Muscle of back (tissue), 11 donors: ENCODE measurements around the gene SLIT3. TPM values are rescaled to one million over a fixed set of nuclear protein-coding genes. Genes with fewer than 3 reads are reported as not detected.

Experiments used
- DNase-seq, 3 donors: peaks; one replicate each; pipeline versions ENCODE4 v3.0.0 to v3.0.0-alpha.2; 2013
- polyA plus RNA-seq, 10 donors: library from polyadenylated mRNA; unstranded; fragments of 120-200 nt; gene quantifications; one replicate each; pipeline ENCODE4 v1.2.1, GENCODE V29; 2013; ENCODE audit not compliant: insufficient read length in 10 of 10

The SLIT3 gene
- polyA plus RNA-seq, 10 donors = 6.6 to 47.9 (median 10.4) TPM

DNA sequence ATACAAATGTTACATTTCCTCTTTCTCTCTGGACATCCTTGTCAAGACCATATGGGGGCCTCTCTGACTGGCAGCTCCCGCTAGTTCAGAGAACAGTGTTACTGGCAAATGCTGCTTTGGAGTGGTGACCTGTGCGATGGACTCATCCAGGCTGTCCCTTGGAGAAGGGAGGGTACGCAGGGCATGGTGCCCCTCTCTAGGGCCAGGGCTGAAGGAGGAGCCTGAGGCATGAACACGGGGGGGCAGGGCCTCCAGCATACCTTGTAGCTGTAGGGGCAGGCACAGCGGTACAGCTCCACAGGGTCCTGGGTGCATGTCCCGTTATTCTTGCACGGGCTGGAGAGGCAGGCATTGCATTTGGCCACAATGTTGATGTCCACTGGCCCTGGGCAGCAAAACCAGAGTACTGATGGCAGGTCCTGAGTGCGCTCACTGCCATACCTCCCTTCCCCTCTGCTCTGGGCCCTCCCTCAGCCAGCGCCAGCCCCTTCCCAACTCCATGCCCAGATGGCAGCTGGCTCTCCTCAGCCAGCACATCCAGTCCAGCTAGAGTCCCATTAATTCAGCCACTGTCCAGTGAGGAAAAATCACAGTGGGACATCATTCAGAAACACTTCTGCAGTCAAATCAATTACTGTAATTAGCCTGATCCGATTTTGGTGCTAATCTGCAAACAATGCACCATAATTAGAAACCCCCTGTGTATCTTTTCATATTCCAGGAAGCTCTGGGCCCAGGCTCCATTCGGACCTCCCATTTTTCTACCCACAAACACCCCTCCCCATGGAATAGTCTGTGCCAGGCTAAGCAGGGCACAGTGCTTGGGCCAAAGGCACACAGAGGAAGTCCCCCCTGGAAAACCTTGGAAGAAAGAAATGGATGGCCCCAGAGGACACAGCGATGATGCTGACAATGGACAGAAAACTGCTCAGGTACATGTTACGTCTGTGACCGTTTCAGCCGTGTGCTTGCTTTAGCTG lies 592.9 kb downstream of the SLIT3 start:
- DNase-seq = no peak

DNA sequence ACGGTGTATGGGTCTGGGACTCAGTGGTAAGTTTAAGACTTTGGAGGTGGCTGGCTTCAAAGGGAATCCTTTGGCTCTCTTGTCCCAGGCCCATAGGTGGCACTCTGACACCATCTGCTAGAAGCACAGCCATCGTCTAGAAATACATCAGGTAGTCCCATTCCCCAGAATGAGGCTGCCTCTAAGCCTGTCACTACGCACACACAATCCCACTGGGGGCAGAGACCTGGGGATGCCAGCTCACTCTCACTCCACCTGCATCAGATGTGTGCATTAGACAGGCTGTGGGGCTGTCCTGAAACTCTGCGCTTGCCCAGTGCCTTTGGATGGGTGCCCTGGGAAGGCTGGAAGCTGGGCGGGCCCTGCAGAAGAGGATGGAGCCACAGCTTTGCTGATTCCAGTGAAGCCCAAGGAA lies 594.3 kb downstream of the SLIT3 start:
- DNase-seq = peak in 2 of 3 donors; percentile 28 to 55

DNA sequence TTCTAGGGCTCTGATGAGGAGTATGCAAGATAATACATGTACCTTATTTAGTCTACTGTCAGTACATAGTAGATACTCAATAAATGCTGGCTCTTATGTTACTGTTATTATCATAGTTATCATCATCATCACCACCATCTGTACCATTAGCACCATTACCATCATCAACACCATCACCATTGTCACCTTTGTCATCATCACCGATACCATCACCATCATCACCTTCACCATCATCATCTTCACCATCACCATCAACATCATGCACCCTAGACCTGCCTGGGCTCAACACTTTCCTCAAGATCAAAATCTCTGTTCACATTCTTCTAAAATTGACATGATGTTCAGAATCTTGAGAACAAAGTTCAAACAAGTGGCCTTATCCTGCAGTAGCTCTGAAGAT lies 595.6 kb downstream of the SLIT3 start:
- DNase-seq = no peak

DNA sequence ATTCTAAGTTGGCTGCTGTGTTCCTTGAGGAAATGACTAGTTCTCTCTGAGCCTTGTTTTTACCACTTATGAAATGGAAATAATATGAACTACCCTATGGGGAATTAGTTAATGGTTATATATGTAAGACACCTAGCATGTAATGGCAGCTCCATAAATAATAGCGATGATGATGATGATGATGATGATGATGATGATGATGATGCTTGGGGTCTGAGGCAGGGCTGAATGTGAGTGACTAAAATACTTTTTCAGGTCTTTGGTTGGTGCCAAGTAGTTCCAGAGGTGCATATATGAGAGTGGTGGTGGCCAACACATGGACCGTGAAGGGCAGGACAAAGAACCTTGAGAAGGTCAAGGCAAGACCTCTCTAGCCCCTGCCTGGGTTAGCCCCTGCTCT lies 598.4 kb downstream of the SLIT3 start:
- DNase-seq = no peak

DNA sequence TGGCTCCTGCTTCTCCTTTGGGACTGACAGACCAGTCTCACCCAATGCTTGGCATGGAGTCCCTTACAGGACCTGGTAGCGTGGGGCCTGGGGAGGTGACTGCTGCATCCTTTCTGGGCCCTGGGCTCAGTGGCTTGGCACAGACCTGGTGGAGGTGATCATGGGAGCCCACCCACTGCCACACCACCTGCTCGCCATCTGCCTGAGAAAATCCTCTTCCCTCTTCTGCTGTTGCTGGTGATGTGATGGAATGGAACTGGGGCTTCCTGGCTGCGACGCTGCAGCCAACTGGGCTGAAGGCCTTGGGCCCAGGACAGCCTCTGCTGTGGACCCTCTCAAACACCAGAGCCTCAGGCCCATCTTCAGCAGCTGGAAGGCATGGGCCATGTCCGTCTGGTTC lies 599.3 kb downstream of the SLIT3 start:
- DNase-seq = no peak

DNA sequence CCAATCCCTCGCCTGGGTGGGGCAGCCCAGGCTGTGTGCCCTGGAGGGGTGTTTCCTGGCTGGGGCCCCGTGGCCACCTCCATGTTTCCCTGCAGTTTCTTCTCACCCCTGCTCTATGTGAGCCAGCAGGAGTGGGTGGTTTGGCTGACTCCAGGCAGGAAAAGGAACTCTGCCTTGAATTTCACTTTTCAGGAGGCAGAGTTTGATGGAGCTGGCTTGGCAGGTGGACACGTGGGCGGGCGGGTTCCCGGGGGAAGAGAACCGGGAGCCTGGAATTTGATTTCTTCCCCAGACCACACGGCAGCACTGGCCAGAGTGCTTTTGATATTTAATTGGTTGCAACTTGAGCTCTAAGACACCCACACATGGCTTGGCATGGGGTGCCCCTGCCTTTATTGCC lies 601.9 kb downstream of the SLIT3 start:
- peak in 2 of 3 donors; percentile 53 to 74 for DNase-seq

DNA sequence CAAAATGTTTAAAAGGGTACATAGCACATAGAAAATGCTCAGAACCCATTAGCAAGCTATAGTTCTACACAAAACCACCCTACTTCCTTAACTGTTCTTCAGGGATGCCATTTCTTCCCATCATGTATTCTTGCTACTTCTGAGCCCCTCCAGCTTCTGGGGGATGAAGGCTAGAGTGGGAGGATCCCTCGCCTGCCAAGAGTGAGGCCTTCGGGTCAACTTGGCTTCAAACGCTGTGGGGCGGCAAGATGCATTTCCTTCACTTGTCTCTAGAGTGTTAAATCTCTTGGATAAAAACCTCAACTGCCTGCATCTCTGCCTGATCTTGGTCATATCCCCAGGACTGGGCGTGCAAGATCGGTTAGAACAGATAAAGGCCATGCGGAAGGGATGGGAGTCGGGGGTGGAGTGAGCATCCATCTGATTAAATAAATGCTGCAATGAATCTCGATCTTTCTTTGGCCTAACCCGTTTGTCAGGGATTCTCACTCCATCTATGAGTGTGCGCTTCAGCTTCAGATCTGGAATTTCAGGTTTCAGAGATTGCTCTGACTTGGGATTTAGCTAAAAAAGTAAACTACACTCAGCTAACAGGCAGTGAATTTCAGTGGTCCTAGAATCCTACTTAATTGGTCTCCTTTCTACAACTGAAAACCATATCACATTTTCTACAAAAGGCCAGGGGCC lies 603.8 kb downstream of the SLIT3 start:
- DNase-seq = no peak

DNA sequence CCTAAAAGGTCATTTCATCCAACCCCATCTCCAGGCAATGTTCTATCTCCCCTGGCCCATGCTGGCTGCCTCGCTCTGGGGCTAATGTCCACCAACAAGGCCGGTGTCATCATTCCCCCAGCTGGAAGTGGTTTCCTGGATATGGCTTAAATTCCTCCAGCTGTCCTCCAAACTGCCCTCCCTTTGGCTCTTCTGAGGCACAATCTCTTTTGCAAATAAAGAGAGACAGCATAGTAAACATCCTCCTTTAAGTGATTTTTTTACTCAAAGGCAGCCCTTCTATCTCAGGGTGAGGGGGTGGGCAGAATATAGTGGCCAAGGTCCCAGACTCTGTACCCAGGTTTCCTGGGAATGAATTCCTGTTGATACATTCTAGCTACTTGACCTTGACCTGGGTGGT lies 604.3 kb downstream of the SLIT3 start:
- peak in 1 of 3 donors; percentile 26 for DNase-seq

DNA sequence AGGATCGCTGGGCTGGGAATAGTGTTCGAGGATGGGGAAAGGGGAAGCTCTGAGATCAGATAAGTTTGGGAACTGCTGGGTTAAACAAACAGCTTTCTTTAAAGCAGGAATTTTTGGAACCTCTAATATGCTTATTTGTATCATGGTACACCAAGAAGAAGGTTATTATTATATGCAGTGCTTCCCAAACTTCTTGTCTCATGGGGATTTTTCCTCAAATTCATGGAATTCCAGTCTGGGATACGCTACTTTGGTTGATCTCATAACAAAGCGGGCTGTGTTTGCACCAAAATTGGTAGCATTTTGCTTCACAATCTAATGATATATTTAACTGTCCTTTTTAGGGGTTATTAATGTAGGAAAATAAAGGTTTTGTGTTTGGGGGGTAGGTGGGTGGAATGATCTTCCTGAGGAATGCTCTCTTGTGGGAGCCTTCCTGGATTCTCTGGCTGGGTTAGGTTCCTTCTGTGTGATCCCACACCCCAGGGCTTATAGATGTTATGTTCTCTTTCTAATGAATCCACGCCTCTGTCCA lies 605.6 kb downstream of the SLIT3 start:
- DNase-seq = no peak

DNA sequence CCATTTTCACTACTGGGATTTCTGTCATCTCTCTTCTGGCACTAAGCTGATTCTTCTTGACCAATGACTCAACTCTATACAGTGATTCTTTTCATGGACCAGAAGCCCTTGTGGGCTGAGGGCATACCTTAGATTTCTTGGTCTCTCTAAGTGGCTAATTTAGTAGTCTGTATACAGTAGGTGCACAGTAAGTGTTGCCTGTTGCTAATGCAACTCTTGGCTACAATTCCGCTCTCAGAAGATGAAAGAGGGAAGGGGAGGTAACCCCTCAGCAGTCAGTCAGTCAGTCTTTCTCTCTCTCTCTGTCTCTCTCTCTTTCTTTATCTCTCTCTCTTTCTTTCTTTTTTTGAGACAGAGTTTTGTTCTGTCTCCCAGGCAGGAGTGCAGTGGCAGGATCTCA lies 606.6 kb downstream of the SLIT3 start:
- no peak for DNase-seq

DNA sequence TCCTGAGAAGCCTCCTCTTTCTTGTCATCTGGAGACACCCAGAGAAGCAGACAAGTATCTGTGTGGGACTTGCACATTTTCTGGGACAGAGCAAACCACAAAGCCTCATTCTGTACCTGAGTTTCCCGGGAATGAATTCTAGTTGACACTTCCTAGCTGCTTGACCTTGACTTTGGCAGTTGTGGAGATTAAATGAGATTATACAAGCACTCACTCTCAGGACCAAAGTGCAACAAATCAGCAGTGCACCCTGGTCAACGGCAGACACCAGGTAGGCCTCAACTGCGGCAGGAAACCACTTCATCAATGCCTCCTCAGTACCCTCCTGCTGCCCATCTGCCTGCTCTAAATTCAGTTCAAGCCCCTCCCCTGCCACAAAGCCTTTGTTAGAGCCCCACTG lies 607.1 kb downstream of the SLIT3 start:
- no peak for DNase-seq

DNA sequence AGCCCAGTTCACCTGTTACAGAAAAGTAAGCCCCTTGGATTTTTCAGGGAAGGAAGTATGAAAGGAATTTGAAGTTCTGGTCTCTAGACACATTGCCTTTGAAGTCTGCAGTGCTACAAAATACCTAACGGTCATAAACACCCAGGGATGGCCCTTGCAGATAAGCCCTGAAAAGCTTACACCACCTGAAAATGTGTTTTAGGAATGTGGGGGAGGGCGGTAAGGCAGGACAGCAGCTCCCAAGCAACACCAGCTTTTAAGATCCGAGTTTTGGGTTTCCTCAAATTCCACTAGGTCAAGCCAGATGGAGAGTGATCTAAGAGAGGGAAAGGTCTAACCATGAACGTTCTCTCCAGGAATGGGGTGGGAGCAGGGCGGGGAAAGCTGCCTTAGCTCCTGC lies 607.6 kb downstream of the SLIT3 start:
- no peak for DNase-seq

DNA sequence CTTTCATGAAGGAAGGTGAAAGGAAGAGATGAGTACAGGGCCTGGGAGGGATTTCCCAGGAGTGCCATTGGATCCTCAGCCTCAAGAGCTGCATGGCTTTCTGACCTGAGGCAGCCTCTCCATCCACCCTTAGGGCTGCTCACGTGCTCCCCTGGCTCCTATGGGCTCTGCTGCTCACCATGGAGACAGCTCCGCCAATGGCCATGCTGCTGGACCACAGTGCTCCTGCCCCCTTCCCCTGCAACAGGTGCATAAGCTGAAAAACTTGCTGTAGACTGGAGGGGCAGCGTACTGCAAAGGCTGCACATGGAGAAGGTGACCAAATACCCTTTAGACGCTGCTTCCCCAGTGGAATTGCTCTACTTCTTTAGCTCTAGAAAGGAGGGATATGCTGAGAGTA lies 609.0 kb downstream of the SLIT3 start:
- DNase-seq = no peak

DNA sequence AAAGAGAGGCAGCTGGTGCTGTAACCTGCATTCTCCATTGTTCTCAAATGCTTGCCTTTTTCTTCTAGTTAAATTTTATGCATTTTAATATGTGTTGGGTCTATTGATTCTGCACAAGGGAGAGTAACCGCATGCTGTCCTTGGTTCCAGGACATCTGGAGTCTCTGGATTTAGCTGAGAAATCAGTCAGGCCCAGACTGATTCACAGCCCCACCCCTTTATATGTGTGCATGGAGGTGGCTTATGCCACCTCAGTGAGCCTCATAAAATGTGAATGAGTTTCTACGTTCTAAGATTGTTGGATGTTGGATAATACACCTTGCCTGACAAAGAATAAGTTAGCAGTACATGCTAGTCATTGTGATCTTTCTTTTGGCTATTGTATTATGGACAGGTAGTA lies 611.7 kb downstream of the SLIT3 start:
- DNase-seq = no peak

DNA sequence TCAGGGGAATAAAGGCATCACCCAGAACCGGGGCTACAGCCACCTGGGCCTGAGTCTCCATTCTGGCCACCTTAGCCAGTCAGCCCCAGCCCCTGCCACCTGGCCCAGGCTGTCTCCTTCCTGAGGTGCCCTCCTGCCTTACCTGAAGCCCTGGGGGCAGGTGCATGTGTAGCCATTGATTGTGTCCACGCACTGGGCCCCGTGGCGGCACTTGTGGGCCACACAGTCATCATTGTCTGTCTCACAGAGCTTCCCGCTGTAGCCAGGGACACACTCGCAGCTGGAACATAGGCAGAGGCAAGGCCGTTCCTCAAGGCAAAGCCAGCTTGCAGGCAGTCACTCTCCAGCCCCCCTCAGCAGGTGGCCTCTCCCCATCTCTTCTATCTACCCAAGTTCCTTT lies 614.1 kb downstream of the SLIT3 start:
- no peak for DNase-seq

DNA sequence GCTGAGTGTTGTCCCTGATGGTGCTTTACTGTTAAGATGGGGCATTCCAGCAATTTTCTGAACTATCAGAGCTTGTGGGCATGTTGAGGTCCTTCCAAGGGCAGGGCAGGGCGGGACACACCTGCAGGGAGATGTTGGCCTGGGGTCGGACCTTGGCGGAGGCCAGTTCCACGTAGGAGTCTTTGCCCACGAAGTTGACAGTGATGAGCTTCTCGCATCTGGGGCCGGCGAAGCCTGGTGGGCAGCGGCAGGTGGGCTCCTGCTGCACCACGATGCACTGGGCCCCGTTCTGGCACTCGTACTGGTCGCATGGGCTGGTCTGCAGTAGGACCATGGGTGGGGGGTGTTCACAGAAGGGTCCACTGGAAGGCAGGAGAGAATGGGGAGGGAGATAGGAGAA lies 615.4 kb downstream of the SLIT3 start:
- no peak for DNase-seq

DNA sequence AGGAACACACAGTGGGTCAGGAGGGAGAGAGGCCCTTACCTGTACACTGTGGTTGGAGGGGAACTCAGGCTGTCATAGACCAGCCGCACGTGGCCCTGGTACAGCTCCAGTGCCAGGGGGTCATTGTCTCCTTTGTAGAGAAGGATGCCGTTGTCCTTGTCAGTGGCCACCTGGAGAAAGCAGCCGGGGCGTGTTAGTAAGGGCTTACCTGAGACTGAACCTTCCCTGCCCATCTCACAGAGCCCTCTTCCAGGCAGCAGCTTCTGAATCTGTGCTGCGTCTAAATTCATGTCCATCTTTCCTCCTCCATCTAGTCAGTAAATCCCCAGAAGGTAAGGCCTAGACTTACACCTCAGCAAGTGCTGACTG lies 617.0 kb downstream of the SLIT3 start:
- DNase-seq = no peak

DNA sequence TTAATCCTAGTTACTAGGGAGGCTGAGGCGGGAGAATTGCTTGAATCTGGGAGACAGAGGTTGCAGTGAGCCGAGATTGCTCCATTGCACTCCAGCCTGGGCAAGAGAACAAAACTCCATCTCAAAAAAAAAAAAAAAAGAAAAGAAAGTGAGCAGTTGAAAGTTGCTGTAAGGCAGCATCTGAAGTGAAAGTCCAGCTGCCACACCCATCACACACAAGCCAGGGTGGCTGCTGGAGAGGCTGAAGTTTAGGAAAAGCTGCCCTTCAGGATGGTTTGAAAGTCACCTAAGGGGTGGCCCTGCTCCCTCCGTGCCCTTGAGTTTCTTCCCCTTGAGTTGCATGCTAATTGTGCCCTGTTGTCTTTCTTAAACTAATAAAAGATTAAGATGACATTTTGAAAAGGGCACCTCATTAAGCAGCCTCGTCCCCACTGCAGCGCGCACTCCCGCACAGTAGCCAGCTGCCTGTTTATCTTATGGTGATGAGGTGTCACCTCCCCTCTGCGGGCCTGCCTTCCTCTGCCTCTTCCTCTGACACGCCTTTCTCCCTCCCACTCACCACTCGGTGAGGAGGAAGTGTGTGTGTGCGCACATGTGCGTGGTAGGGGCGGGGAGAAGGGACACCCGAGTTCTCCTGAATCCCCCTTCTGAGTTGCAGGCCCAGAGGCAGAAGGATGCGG lies 617.6 kb downstream of the SLIT3 start:
- DNase-seq = no peak

DNA sequence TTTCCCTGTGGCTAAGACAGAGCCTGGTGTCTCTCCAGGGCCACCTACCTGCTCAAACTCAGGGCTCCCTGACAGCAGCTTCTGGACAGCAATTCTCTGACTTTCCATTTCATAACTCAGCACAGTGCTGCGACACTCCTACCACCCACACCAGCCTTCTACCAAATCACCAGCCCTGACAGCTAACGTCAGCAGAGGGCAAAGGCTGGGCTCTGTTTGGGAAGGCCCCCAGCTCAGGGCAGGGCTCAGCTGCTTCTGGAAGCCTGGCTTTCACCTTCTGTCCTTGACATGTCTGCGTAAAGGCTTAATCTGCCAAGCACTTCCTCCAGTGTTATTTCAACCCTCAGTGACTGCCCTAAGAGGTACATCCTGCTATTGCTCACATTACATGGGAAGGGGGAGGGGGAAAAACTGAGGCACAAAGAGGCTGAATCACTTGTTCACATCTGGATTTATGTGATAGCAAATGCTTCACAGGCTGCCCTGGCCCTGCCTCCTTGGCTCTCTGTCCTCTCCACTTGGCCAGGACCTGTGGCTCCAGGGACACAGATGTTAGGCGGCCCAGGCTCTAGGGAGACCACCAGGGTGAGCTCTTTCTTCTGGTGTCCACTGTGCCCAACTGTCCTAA lies 619.3 kb downstream of the SLIT3 start:
- peak in 1 of 3 donors; percentile 21 for DNase-seq

DNA sequence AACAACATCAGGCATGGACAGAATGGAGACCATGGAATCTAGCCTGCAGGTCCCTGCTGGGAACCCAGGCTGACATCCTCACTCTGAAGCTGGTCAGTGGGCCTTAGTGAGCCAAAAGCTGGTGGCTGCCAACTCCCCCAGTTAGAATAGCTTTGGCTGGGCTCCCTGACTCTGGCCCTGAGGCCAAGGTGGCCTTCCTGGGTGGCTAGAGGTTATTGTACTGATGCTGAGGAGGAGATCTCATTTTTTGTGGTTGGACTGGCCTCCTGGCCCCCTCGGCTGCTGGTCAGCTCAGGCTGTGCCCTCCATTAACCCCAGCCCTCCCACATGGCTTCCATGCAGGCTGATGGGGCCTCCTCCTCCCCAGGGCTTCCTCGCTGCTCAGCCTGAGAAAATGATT lies 620.5 kb downstream of the SLIT3 start:
- DNase-seq = no peak

DNA sequence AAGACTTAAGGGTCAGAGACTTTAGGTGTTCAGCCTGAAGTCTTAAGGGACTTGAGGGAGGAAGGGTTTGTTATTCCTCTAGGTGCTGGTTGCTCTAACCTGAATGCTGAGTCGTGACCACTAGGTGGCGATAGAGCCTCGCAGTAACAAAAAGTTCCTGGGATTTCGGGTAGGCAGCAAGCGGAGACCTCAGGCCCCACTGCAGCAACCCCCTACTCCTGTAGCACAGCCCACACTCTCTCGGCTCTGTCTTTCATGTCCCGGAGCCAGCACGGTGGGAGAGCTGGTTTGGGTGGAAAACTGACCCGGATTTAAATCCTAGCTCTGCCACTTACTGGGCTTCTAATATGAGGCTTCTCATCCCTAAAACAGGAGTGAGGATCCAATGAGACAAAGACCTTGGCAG lies 621.4 kb downstream of the SLIT3 start:
- DNase-seq = peak; percentile 62 to 89 (median 83)

DNA sequence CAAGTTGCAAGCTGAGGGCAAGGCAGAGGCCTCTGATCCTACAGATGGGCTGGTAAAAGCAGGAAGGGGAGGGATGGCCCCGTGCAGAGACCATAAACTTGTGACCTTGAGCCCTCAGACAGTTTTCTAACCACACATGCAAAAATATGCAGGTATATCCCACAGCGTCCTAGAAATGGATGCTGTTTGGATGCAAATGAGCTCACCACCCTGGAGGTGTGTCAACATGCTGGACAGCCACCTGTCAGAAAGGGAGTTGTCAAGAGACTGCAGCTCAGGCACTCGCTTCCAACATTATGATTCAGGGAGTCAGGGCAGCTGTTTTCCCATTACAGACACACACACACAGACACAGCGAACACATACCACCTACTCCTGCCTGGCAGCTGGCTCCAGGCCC lies 624.4 kb downstream of the SLIT3 start:
- DNase-seq = no peak
